H1 (cell line): ENCODE measurements around the gene PLCB4. TPM values are rescaled to one million over a fixed set of nuclear protein-coding genes. Genes with fewer than 3 reads are reported as not detected.

Experiments
- CTCF ChIA-PET: fragments of 300-600 bp; sonication (Branson Sonifier 250); formaldehyde crosslinking; loops from one replicate; lab custom pipeline; 2021; ENCODE audit not compliant: partially characterized antibody; lab: Charles Lee
- POLR2A ChIA-PET: fragments of 300-600 bp; sonication (Branson Sonifier 250); formaldehyde crosslinking; loops from one replicate; lab custom pipeline; 2021; ENCODE audit warnings: inconsistent platforms; ENCODE audit not compliant: partially characterized antibody; lab: Charles Lee
- DNase-seq, 2 experiments: peaks; one replicate each; pipeline versions ENCODE4 v3.0.0 to v3.0.0-alpha.2; 2010 to 2022; ENCODE audit warnings: low spot score in 2 of 2, low read depth in 1 of 2, mixed read lengths in 1 of 2
- FAIRE-seq: peaks from 2 replicates; lab custom pipeline; 2011; peaks lifted over from hg19 to GRCh38; lab: Jason Lieb, UNC
- H2AFZ ChIP-seq: 2 replicates; pipeline ENCODE4 v1.8.1; 2012; ENCODE audit warnings: low read length, inconsistent platforms
- H2AK5ac ChIP-seq: 2 replicates; pipeline ENCODE4 v1.6.1; 2013; ENCODE audit warnings: low read depth, low read length
- H2BK120ac ChIP-seq: replicated peaks from 2 replicates; pipeline ENCODE3; 2013; ENCODE audit warnings: low read depth, low read length, inconsistent platforms
- H2BK12ac ChIP-seq: 2 replicates; pipeline ENCODE4 v1.6.1; 2013; ENCODE audit warnings: low read depth, low read length
- H2BK15ac ChIP-seq: 2 replicates; pipeline ENCODE4 v1.6.1; 2013; ENCODE audit warnings: low read length
- H2BK20ac ChIP-seq: 2 replicates; pipeline ENCODE4 v1.6.1; 2013; ENCODE audit warnings: low read length
- H2BK5ac ChIP-seq: 2 replicates; pipeline ENCODE4 v1.6.1; 2013; ENCODE audit warnings: low read depth, low read length
- H3K14ac ChIP-seq: 2 replicates; pipeline ENCODE4 v1.6.1; 2013; ENCODE audit warnings: inconsistent platforms; ENCODE audit not compliant: insufficient read length
- H3K18ac ChIP-seq: 2 replicates; pipeline ENCODE4 v1.6.1; 2013; ENCODE audit warnings: low read length; ENCODE audit errors: extremely low read depth
- H3K23ac ChIP-seq: 2 replicates; pipeline ENCODE4 v1.6.1; 2013; ENCODE audit warnings: inconsistent platforms; ENCODE audit not compliant: insufficient read length
- H3K23me2 ChIP-seq: 2 replicates; pipeline ENCODE4 v1.6.1; 2013; ENCODE audit warnings: low read depth, low read length
- H3K27ac ChIP-seq: 2 replicates; pipeline ENCODE4 v1.6.1; 2011; ENCODE audit warnings: low read depth, low read length, inconsistent platforms
- H3K27me3 ChIP-seq, 4 experiments: replicated peaks in 1 of 4; 1 replicate in 1 of 4; 2 replicates in 3 of 4; pipeline versions ENCODE4 v1.6.1 to v1.8.1; 2011 to 2013; ENCODE audit warnings: low read length in 3 of 4, mild to moderate bottlenecking in 3 of 4, inconsistent platforms in 2 of 4, mixed read lengths in 2 of 4, moderate library complexity in 1 of 4; ENCODE audit not compliant: control insufficient read depth in 3 of 4, insufficient read depth in 3 of 4; ENCODE audit errors: extremely low read depth in 1 of 4
- H3K36me3 ChIP-seq, 4 experiments: 2 replicates each; pipeline versions ENCODE4 v1.6.1 to v1.8.1; 2011 to 2013; ENCODE audit warnings: mild to moderate bottlenecking in 4 of 4, low read length in 3 of 4, moderate library complexity in 2 of 4, control low read depth in 1 of 4, inconsistent platforms in 1 of 4; ENCODE audit not compliant: insufficient read depth in 4 of 4, control insufficient read depth in 2 of 4
- H3K4ac ChIP-seq: replicated peaks from 2 replicates; pipeline ENCODE3; 2013; ENCODE audit warnings: low read length, low read depth, mixed read lengths, inconsistent platforms; ENCODE audit not compliant: insufficient read length
- H3K4me1 ChIP-seq, 4 experiments: replicated peaks in 1 of 4; 1 replicate in 1 of 4; 2 replicates in 3 of 4; pipeline versions ENCODE4 v1.6.1 to v1.8.1; 2011 to 2013; ENCODE audit warnings: low read length in 3 of 4, inconsistent platforms in 2 of 4, mixed read lengths in 1 of 4; ENCODE audit not compliant: insufficient read depth in 4 of 4, control insufficient read depth in 3 of 4
- H3K4me2 ChIP-seq, 2 experiments: 2 replicates each; pipeline versions ENCODE4 v1.6.1 to v1.8.1; 2011 to 2013; ENCODE audit warnings: low read depth in 2 of 2, low read length in 2 of 2, control low read depth in 1 of 2, inconsistent platforms in 1 of 2, mild to moderate bottlenecking in 1 of 2; ENCODE audit not compliant: insufficient read depth in 1 of 2
- H3K4me3 ChIP-seq, 4 experiments: fragments of 200-600, 300-600 bp in 1 of 4; sonication (generic), shearing (Covaris generic), sonication (Bioruptor Twin) in 1 of 4; 2 replicates each; pipeline versions ENCODE4 v1.5.1 to v1.8.1; 2011 to 2016; ENCODE audit warnings: low read length in 4 of 4, low read depth in 3 of 4, control low read depth in 2 of 4, inconsistent platforms in 2 of 4, mild to moderate bottlenecking in 2 of 4, mixed read lengths in 1 of 4, moderate library complexity in 1 of 4; ENCODE audit not compliant: insufficient read depth in 2 of 4; ENCODE audit errors: extremely low read depth in 1 of 4
- H3K56ac ChIP-seq: replicated peaks from 2 replicates; pipeline ENCODE3; 2013; ENCODE audit warnings: low read depth, mild to moderate bottlenecking, mixed read lengths, low read length, inconsistent platforms; ENCODE audit not compliant: insufficient read length
- H3K79me1 ChIP-seq: 2 replicates; pipeline ENCODE4 v1.6.1; 2013; ENCODE audit warnings: low read depth, low read length, control low read depth
- H3K79me2 ChIP-seq, 2 experiments: 2 replicates each; pipeline versions ENCODE4 v1.6.1 to v1.8.1; 2012 to 2013; ENCODE audit warnings: low read length in 2 of 2, mild to moderate bottlenecking in 2 of 2, inconsistent platforms in 1 of 2; ENCODE audit not compliant: insufficient read depth in 2 of 2, control insufficient read depth in 1 of 2
- H3K9ac ChIP-seq, 4 experiments: replicated peaks in 1 of 4; 1 replicate in 1 of 4; 2 replicates in 3 of 4; pipeline versions ENCODE4 v1.6.1 to v1.8.1; 2011 to 2013; ENCODE audit warnings: low read depth in 3 of 4, low read length in 3 of 4, control low read depth in 2 of 4, mild to moderate bottlenecking in 2 of 4, moderate library complexity in 2 of 4, inconsistent platforms in 1 of 4; ENCODE audit errors: extremely low read depth in 1 of 4
- H3K9me3 ChIP-seq, 2 experiments: 2 replicates each; pipeline versions ENCODE4 v1.6.1 to v1.8.1; 2012 to 2013; ENCODE audit warnings: mild to moderate bottlenecking in 2 of 2, moderate library complexity in 2 of 2, control low read depth in 1 of 2, inconsistent platforms in 1 of 2, low read depth in 1 of 2, low read length in 1 of 2, mixed read lengths in 1 of 2; ENCODE audit not compliant: insufficient read depth in 2 of 2
- H4K20me1 ChIP-seq, 2 experiments: replicated peaks in 1 of 2; 2 replicates each; pipeline versions ENCODE3 to v1.8.1; 2011 to 2013; ENCODE audit warnings: inconsistent platforms in 2 of 2, low read length in 2 of 2, mild to moderate bottlenecking in 1 of 2; ENCODE audit not compliant: insufficient read depth in 2 of 2, control insufficient read depth in 1 of 2
- H4K5ac ChIP-seq: 2 replicates; pipeline ENCODE4 v1.6.1; 2013; ENCODE audit warnings: low read length, low read depth, mixed read lengths, inconsistent platforms; ENCODE audit not compliant: insufficient read length
- H4K8ac ChIP-seq: 2 replicates; pipeline ENCODE4 v1.8.0; 2013; ENCODE audit warnings: mild to moderate bottlenecking, moderate library complexity, low read length, inconsistent platforms; ENCODE audit not compliant: insufficient read depth; ENCODE audit errors: extremely low read depth
- H4K91ac ChIP-seq: replicated peaks from 2 replicates; pipeline ENCODE3; 2013; ENCODE audit warnings: low read length, mixed read lengths, inconsistent platforms; ENCODE audit not compliant: insufficient read length
- NRF1 ChIP-seq: IDR thresholded peaks from 2 replicates; pipeline ENCODE4 v1.6.1; 2011; ENCODE audit warnings: mild to moderate bottlenecking, low read depth, low read length, improper control_type of control experiment
- RBBP5 ChIP-seq: IDR thresholded peaks from 2 replicates; pipeline ENCODE4 v1.7.1; 2012; ENCODE audit warnings: low read depth, mild to moderate bottlenecking, inconsistent platforms, low read length, moderate library complexity, borderline replicate concordance
- RFX5 ChIP-seq: IDR thresholded peaks from 2 replicates; pipeline ENCODE4 v1.6.1; 2011; ENCODE audit warnings: low read depth, low read length, improper control_type of control experiment, borderline replicate concordance
- RNF2 ChIP-seq: fragments of 200-900, 300-1000 bp; sonication (generic); IDR thresholded peaks from 2 replicates; pipeline ENCODE4 v1.7.1; 2016; ENCODE audit warnings: borderline replicate concordance, low read depth, mild to moderate bottlenecking, antibody characterized with exemption, low read length; ENCODE audit not compliant: poor library complexity, severe bottlenecking; ENCODE audit errors: missing control alignments
- SP2 ChIP-seq: IDR thresholded peaks from 2 replicates; pipeline ENCODE4 v1.6.1; 2012; ENCODE audit warnings: mild to moderate bottlenecking, low read length, inconsistent platforms
- WGBS, 2 experiments: shearing (Covaris generic) in 1 of 2; methylation state at CpG; one replicate each; pipeline versions ENCODE4 v1.1.6 to v1.1.7; 2013 to 2015; ENCODE audit warnings: low lambda C conversion rate in 2 of 2, mixed read lengths in 2 of 2, inconsistent platforms in 1 of 2, low coverage in 1 of 2, missing lambda C conversion rate in 1 of 2; ENCODE audit not compliant: insufficient replicate concordance in 2 of 2, insufficient coverage in 1 of 2, insufficient read length in 1 of 2; ENCODE audit errors: extremely low coverage in 1 of 2, missing lambda C conversion rate in 1 of 2; 5-methylcytosine and 5-hydroxymethylcytosine counted together
- polyA plus RNA-seq, 7 experiments: library from polyadenylated mRNA; depleted of rRNA in 3 of 7; stranded (reverse) in 5 of 7; unstranded in 2 of 7; fragments of >200 nt in 5 of 7; fragments of 200-250 nt in 2 of 7; gene quantifications; 1 replicate in 5 of 7; 2 replicates in 1 of 7; 4 replicates in 1 of 7; pipeline versions ENCODE4 v1.2.1 to v1.2.3, GENCODE V29; 2011 to 2013; ENCODE audit warnings: missing spikeins in 2 of 7, mixed read lengths in 2 of 7
- total RNA-seq: library from RNA; stranded (reverse); fragmentation: NEBNext Ultra II Directional; extraction: Animal tissue kit (Norgen Biotek cat#: 25700); gene quantifications from 2 replicates; pipeline ENCODE4 v1.2.1, GENCODE V29; 2021

The PLCB4 gene
- total and polyA plus RNA-seq, 2 of the 8 experiments (the other 6 are each of a cell fraction or from before 2014, with no cell fraction given): 3.2 to 14.1 TPM

- H3K14ac ChIP-seq: no peak overlapping the region
- H2BK5ac ChIP-seq: no peak overlapping the region
- no peak overlapping the region for H3K27ac ChIP-seq
- H4K91ac ChIP-seq: no peak overlapping the region
- H3K18ac ChIP-seq: no peak overlapping the region
- ChIA-PET CTCF (interaction anchor here (0.9 to 1.6 kb wide), 3 partner anchors 30 to 114 kb away, joined by 3 to 5 read pairs (median 3); no protein-coding TSS in a partner anchor), POLR2A (interaction anchor here (1.3 kb wide), 1 partner anchor 12 kb away, joined by 4 read pairs; no protein-coding TSS in a partner anchor)
- H2BK20ac ChIP-seq: no peak overlapping the region
- no peak for DNase-seq
- no peaks in the 10 kb centered on the region for H3K27me3 ChIP-seq
- H4K8ac ChIP-seq: no peak overlapping the region
- H3K4me3 ChIP-seq: no peak overlapping the region
- TF ChIP-seq SP2 (no peak), NRF1 (no peak), RNF2 (no peak), RBBP5 (no peak), RFX5 (no peak)
- H2BK15ac ChIP-seq: no peak overlapping the region
- H2AFZ ChIP-seq: no peak overlapping the region
- no peak overlapping the region for H3K9ac ChIP-seq
- no peak overlapping the region for H4K5ac ChIP-seq
- H3K4ac ChIP-seq: no peak overlapping the region
- no peaks in the 10 kb centered on the region for H3K9me3 ChIP-seq
- WGBS, 2 experiments: 86% methylated on average over 4 of the region's 4 CpGs; no CpG with 5 or more reads in 1 of the 2 experiments
- H3K23ac ChIP-seq: no peak overlapping the region
- no peak overlapping the region for H2BK120ac ChIP-seq
- FAIRE-seq: no peak
- no peak overlapping the region for H3K56ac ChIP-seq
- no peaks in the 10 kb centered on the region for H3K79me2 ChIP-seq
- H3K79me1 ChIP-seq: no peaks in the 10 kb centered on the region
- no peak overlapping the region for H2AK5ac ChIP-seq
- peaks cover 0 to 9% (median 6%) of the 10 kb centered on the region in 4 experiments; a peak in 5 of 7 replicates for H3K4me1 ChIP-seq
- no peaks in the 10 kb centered on the region for H3K23me2 ChIP-seq
- no peaks in the 10 kb centered on the region for H3K36me3 ChIP-seq
- no peak overlapping the region for H3K4me2 ChIP-seq
- no peak overlapping the region for H2BK12ac ChIP-seq
- H4K20me1 ChIP-seq: no peaks in the 10 kb centered on the region
Observed at GRCh38 chr20:9329355-9330101, 260.6 kb downstream of the PLCB4 start.
